OCI-LY7 (cell line): ENCODE results near the gene UNC80.

Experiments used
- CTCF ChIP-seq: fragments of 200-600 bp; sonication (generic); conservative IDR thresholded peaks from 2 replicates; pipeline ENCODE4 v1.5.1; 2014; ENCODE audit warnings: mild to moderate bottlenecking, antibody characterized with exemption, low read length, moderate library complexity, mixed read lengths
- EZH2phosphoT487 ChIP-seq: fragments of 200-600 bp; sonication (generic); IDR thresholded peaks from 2 replicates; pipeline ENCODE4 v1.6.1; 2018; ENCODE audit warnings: low read depth, borderline replicate concordance, mild to moderate bottlenecking, mixed run types, antibody characterized with exemption, low read length, moderate library complexity, mixed read lengths

DNA sequence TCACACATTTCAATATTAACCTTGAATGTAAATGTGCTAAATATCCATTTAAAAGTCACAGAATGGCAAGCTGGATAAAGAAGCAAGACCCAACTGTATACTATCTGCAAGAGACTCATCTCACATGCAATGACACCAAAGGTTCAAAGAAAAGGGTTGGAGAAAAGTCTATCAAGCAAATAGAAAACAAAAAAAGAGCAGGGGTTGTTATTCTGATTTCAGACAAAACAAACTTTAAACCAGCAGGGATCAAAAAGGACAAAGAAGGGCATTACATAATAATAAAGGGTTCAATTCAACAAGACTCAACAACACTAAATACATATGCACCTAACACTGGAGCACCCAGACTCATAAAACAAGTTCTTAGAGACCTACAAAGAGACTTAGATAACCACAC is 14.5 kb upstream of the UNC80 start:
- TF ChIP-seq CTCF (no peak), EZH2phosphoT487 (no peak)
